HG03108 (cell line): Measurements from ENCODE around the gene SLC17A4.

Experiments used
- ATAC-seq: cut with Tn5 transposase; IDR thresholded peaks from one replicate; pipeline ENCODE4 v1.9.1; 2021; ENCODE audit warnings: moderate library complexity; ENCODE audit not compliant: unreplicated experiment

The SLC17A4 gene

GRCh38 chr6:25749837-25750236, 4.7 kb upstream of the SLC17A4 start:
- ATAC-seq: no peak

GRCh38 chr6:25750906-25751305, 3.6 kb upstream of the SLC17A4 start:
- ATAC-seq: no peak

- no peak for ATAC-seq
These were observed 1.5 kb upstream of the SLC17A4 start for GRCh38 chr6:25753079-25753478.

GRCh38 chr6:25755483-25755882, 941 bp downstream of the SLC17A4 start:
- no peak for ATAC-seq

- ATAC-seq: no peak
These were observed 2.1 kb downstream of the SLC17A4 start for GRCh38 chr6:25756382-25757363.

GRCh38 chr6:25757936-25758642, 3.5 kb downstream of the SLC17A4 start:
- ATAC-seq: no peak

GRCh38 chr6:25764611-25765010, 10.1 kb downstream of the SLC17A4 start:
- ATAC-seq: no peak

GRCh38 chr6:25768566-25768965, 14.0 kb downstream of the SLC17A4 start:
- ATAC-seq: no peak

- ATAC-seq: no peak
These were observed 15.4 kb downstream of the SLC17A4 start for GRCh38 chr6:25769983-25770382.

GRCh38 chr6:25774120-25774715, 19.7 kb downstream of the SLC17A4 start:
- no peak for ATAC-seq

- ATAC-seq: no peak
These were observed 22.5 kb downstream of the SLC17A4 start for GRCh38 chr6:25777031-25777430.

GRCh38 chr6:25777856-25778649, 23.5 kb downstream of the SLC17A4 start:
- ATAC-seq: no peak

- ATAC-seq: no peak
These were observed 26.6 kb downstream of the SLC17A4 start for GRCh38 chr6:25781134-25781533.

- no peak for ATAC-seq
These were observed 32.9 kb downstream of the SLC17A4 start for GRCh38 chr6:25787428-25787827.

GRCh38 chr6:25788305-25788922, 33.9 kb downstream of the SLC17A4 start:
- no peak for ATAC-seq

GRCh38 chr6:25789475-25789874, 34.9 kb downstream of the SLC17A4 start:
- ATAC-seq: no peak

GRCh38 chr6:25792016-25792415, 37.5 kb downstream of the SLC17A4 start:
- ATAC-seq: no peak

- ATAC-seq: no peak
These were observed 39.4 kb downstream of the SLC17A4 start for GRCh38 chr6:25793970-25794369.

- ATAC-seq: no peak
These were observed 40.2 kb downstream of the SLC17A4 start for GRCh38 chr6:25794784-25795183.

- no peak for ATAC-seq
These were observed 46.9 kb downstream of the SLC17A4 start for GRCh38 chr6:25801436-25801835.
